Smooth muscle cell (in vitro differentiated cells): ENCODE data around the gene MAPK14. TPM values are rescaled to one million over a fixed set of nuclear protein-coding genes. Genes with fewer than 3 reads are reported as not detected.

ENCODE experiments used
- DNase-seq: peaks from one replicate; lab custom pipeline; 2025; ENCODE audit not compliant: unreplicated experiment; lab: John Stamatoyannopoulos, UW
- H2AFZ ChIP-seq: fragments of 200-600 bp; sonication (generic); 2 replicates; pipeline ENCODE4 v1.6.0; 2016; ENCODE audit warnings: antibody characterized with exemption, low read depth, mild to moderate bottlenecking
- H3F3A ChIP-seq: fragments of 200-600 bp; sonication (generic); 2 replicates; pipeline ENCODE4 v1.6.0; 2017; ENCODE audit warnings: antibody characterized with exemption, low read depth
- H3K27ac ChIP-seq: fragments of 200-600 bp; sonication (generic); 2 replicates; pipeline ENCODE4 v1.5.1; 2016; ENCODE audit warnings: low read depth, mild to moderate bottlenecking
- H3K27me3 ChIP-seq: fragments of 200-600 bp; sonication (generic); 2 replicates; pipeline ENCODE4 v1.6.1; 2016; ENCODE audit warnings: low read depth, mild to moderate bottlenecking
- H3K36me3 ChIP-seq: fragments of 200-600 bp; sonication (generic); 2 replicates; pipeline ENCODE4 v1.5.1; 2016; ENCODE audit warnings: low read depth
- H3K4me1 ChIP-seq: fragments of 200-600 bp; sonication (generic); 2 replicates; pipeline ENCODE4 v1.5.1; 2016; ENCODE audit warnings: low read depth
- H3K4me2 ChIP-seq: fragments of 200-600 bp; sonication (generic); 2 replicates; pipeline ENCODE4 v1.6.0; 2016; ENCODE audit warnings: mild to moderate bottlenecking
- H3K4me3 ChIP-seq: fragments of 200-600 bp; sonication (generic); 2 replicates; pipeline ENCODE4 v1.5.1; 2016; ENCODE audit warnings: mild to moderate bottlenecking
- H3K79me2 ChIP-seq: fragments of 200-600 bp; sonication (generic); 2 replicates; pipeline ENCODE4 v1.6.0; 2016; ENCODE audit warnings: low read depth, mild to moderate bottlenecking
- H3K9ac ChIP-seq: fragments of 200-600 bp; sonication (generic); 2 replicates; pipeline ENCODE4 v1.6.0; 2016; ENCODE audit warnings: low read depth
- H3K9me3 ChIP-seq: fragments of 200-600 bp; sonication (generic); replicated peaks from 2 replicates; pipeline ENCODE4 v1.5.1; 2016; ENCODE audit warnings: low read depth
- H4K20me1 ChIP-seq: fragments of 200-600 bp; sonication (generic); 2 replicates; pipeline ENCODE4 v1.6.0; 2016; ENCODE audit warnings: low read depth
- CTCF ChIP-seq: fragments of 200-600 bp; sonication (generic); IDR thresholded peaks from 2 replicates; pipeline ENCODE4 v1.5.1; 2017; ENCODE audit warnings: borderline replicate concordance, mild to moderate bottlenecking, antibody characterized with exemption; ENCODE audit not compliant: insufficient read depth, poor library complexity, severe bottlenecking
- WGBS: methylation state at CpG from one replicate; pipeline ENCODE4 v1.1.7; 2016; ENCODE audit warnings: low lambda C conversion rate; 5-methylcytosine and 5-hydroxymethylcytosine counted together
- polyA plus RNA-seq: library from polyadenylated mRNA; unstranded; fragments of >200 nt; fragmentation: Nextera tagmentation; extraction: Ambion mirVana; gene quantifications from 2 replicates; pipeline ENCODE4 v1.2.1, GENCODE V29; 2016
- total RNA-seq: library from RNA; depleted of rRNA; stranded (reverse); fragments of >200 nt; gene quantifications from 2 replicates; pipeline ENCODE4 v1.2.3, GENCODE V29; 2014

MAPK14 gene
- total and polyA plus RNA-seq, 2 experiments from 2014 or later, result 28.0 to 62.8 TPM

GRCh38 chr6:36136034-36136433 is 108.4 kb downstream of the MAPK14 start:
- Histone ChIP-seq H3K4me2 (no peak overlapping the region), H3K4me3 (no peak overlapping the region), H3F3A (peaks cover 6% of the 10 kb centered on the region), H3K27ac (no peak overlapping the region), H3K27me3 (no peaks in the 10 kb centered on the region), H2AFZ (no peak overlapping the region), H3K9me3 (no peaks in the 10 kb centered on the region), H3K9ac (no peak overlapping the region), H3K79me2 (no peaks in the 10 kb centered on the region), H4K20me1 (no peaks in the 10 kb centered on the region), H3K36me3 (no peaks in the 10 kb centered on the region), H3K4me1 (peaks cover 7% of the 10 kb centered on the region)
- 89% methylated on average over 2 of the region's 2 CpGs for WGBS
- DNase-seq, result no peak
- no peak for TF ChIP-seq CTCF

GRCh38 chr6:36136551-36136950 is 108.9 kb downstream of the MAPK14 start:
- H3K4me3 ChIP-seq, result no peak overlapping the region
- no peak overlapping the region for H2AFZ ChIP-seq
- H3K4me1 ChIP-seq, result peaks cover 2% of the 10 kb centered on the region
- no peak overlapping the region for H3K9ac ChIP-seq
- 97% methylated on average over 12 of the region's 12 CpGs for WGBS
- no peaks in the 10 kb centered on the region for H4K20me1 ChIP-seq
- H3K36me3 ChIP-seq, result no peaks in the 10 kb centered on the region
- DNase-seq, result no peak
- no peak for TF ChIP-seq CTCF
- H3K27me3 ChIP-seq, result no peaks in the 10 kb centered on the region
- H3K79me2 ChIP-seq, result no peaks in the 10 kb centered on the region
- H3K27ac ChIP-seq, result no peak overlapping the region
- H3K9me3 ChIP-seq, result no peaks in the 10 kb centered on the region
- H3K4me2 ChIP-seq, result no peak overlapping the region
- peaks cover under 1% of the 10 kb centered on the region for H3F3A ChIP-seq

- DNase-seq, result no peak
- H3K9ac ChIP-seq, result no peak overlapping the region
- no peak overlapping the region for H3K27ac ChIP-seq
- H3F3A ChIP-seq, result no peaks in the 10 kb centered on the region
- H3K4me2 ChIP-seq, result no peak overlapping the region
- no peaks in the 10 kb centered on the region for H3K79me2 ChIP-seq
- no peaks in the 10 kb centered on the region for H3K4me1 ChIP-seq
- no peaks in the 10 kb centered on the region for H3K36me3 ChIP-seq
- no peak overlapping the region for H2AFZ ChIP-seq
- no peak overlapping the region for H3K4me3 ChIP-seq
- no peak for TF ChIP-seq CTCF
- H4K20me1 ChIP-seq, result no peaks in the 10 kb centered on the region
- H3K27me3 ChIP-seq, result no peaks in the 10 kb centered on the region
- 98% methylated on average over 15 of the region's 15 CpGs for WGBS
- H3K9me3 ChIP-seq, result no peaks in the 10 kb centered on the region
Measured at GRCh38 chr6:36138667-36139066, 111.1 kb downstream of the MAPK14 start.

- 49% methylated on average over 7 of the region's 7 CpGs for WGBS
- H3K4me1 ChIP-seq, result no peaks in the 10 kb centered on the region
- no peaks in the 10 kb centered on the region for H4K20me1 ChIP-seq
- no peaks in the 10 kb centered on the region for H3K36me3 ChIP-seq
- no peak overlapping the region for H3K9ac ChIP-seq
- no peaks in the 10 kb centered on the region for H3F3A ChIP-seq
- H3K27ac ChIP-seq, result no peak overlapping the region
- H3K4me2 ChIP-seq, result no peak overlapping the region
- DNase-seq, result no peak
- no peaks in the 10 kb centered on the region for H3K9me3 ChIP-seq
- no peaks in the 10 kb centered on the region for H3K27me3 ChIP-seq
- TF ChIP-seq CTCF, result peak; percentile 29
- no peak overlapping the region for H2AFZ ChIP-seq
- no peak overlapping the region for H3K4me3 ChIP-seq
- no peaks in the 10 kb centered on the region for H3K79me2 ChIP-seq
Measured at GRCh38 chr6:36139431-36139830, 111.8 kb downstream of the MAPK14 start.
